Nephron progenitor cell (in vitro differentiated cells): ENCODE results near the gene URB1.

Source experiments
- DNase-seq: peaks from one replicate; pipeline ENCODE4 v3.0.0; 2021
- H3K27ac Mint-ChIP-seq: 2 replicates; pipeline ENCODE4 v1.8.0; 2021; ENCODE audit warnings: mild to moderate bottlenecking, moderate library complexity, mixed read lengths
- H3K27me3 Mint-ChIP-seq: 2 replicates; pipeline ENCODE4 v1.8.0; 2021; ENCODE audit warnings: mild to moderate bottlenecking, low read depth, mixed read lengths; ENCODE audit not compliant: poor library complexity
- H3K36me3 Mint-ChIP-seq: 2 replicates; pipeline ENCODE4 v1.8.0; 2021; ENCODE audit warnings: low read depth, mixed read lengths
- H3K4me1 Mint-ChIP-seq: 2 replicates; pipeline ENCODE4 v1.8.0; 2021; ENCODE audit warnings: mixed read lengths
- H3K4me3 Mint-ChIP-seq: 2 replicates; pipeline ENCODE4 v1.8.0; 2021; ENCODE audit warnings: mild to moderate bottlenecking, moderate library complexity, mixed read lengths
- H3K9me3 Mint-ChIP-seq: 2 replicates; pipeline ENCODE4 v1.8.0; 2021; ENCODE audit warnings: mild to moderate bottlenecking, moderate library complexity, mixed read lengths
- TF ChIP-seq, protein P1 (sequence below): fragments of 200-600 bp; sonication (generic); IDR thresholded peaks from 2 replicates; pipeline ENCODE4 v1.5.0; 2021; ENCODE audit warnings: antibody characterized with exemption

Gene URB1

DNA sequence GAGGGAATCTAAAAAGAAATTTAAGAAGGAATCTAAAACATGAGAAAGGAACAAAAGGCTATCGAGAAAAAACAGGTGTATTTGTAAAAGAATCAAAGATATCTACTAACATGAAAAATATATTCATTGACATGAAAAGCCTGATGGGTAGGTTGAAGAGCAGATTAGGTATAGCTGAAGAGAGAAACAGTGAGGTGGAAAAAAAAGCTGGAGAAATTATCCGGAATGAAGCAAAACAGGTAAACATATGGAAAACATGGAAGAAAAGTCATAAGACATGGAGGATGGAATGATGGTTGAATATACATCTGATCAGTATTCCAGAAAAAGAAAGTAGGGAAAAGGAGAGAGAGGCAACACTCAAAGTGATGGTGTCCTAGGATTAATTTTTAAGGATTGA lies 29.3 kb upstream of the URB1 start:
- Mint-ChIP-seq H3K27me3 (peaks cover 28% of the 10 kb centered on the region), H3K36me3 (peaks cover 4% of the 10 kb centered on the region), H3K27ac (no peak overlapping the region), H3K4me3 (no peak overlapping the region), H3K9me3 (peaks cover 23% of the 10 kb centered on the region), H3K4me1 (peaks cover 12% of the 10 kb centered on the region)
- no peak for DNase-seq
- TF ChIP-seq, protein P1, sequence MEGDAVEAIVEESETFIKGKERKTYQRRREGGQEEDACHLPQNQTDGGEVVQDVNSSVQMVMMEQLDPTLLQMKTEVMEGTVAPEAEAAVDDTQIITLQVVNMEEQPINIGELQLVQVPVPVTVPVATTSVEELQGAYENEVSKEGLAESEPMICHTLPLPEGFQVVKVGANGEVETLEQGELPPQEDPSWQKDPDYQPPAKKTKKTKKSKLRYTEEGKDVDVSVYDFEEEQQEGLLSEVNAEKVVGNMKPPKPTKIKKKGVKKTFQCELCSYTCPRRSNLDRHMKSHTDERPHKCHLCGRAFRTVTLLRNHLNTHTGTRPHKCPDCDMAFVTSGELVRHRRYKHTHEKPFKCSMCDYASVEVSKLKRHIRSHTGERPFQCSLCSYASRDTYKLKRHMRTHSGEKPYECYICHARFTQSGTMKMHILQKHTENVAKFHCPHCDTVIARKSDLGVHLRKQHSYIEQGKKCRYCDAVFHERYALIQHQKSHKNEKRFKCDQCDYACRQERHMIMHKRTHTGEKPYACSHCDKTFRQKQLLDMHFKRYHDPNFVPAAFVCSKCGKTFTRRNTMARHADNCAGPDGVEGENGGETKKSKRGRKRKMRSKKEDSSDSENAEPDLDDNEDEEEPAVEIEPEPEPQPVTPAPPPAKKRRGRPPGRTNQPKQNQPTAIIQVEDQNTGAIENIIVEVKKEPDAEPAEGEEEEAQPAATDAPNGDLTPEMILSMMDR, result no peak

DNA sequence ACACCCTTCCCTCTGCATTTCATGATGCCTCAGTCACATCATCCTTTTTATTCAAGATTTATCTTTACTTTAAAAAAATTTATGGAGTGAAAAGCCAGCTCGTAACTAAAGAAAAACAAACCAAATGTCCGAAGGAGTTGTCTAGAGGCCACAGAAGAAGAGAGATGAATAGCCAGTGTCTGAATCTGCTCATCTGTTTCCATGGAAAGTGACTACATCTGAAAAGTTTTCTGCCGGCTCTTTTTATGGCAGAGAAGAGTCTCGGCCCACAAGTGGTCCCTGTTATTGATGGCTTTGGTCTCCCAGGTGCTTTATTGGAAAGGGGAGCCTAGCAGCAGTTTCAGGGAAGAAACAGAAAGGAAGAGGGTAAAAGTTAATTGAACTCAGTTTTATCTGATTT lies 25.3 kb upstream of the URB1 start:
- peaks cover 3% of the 10 kb centered on the region for H3K36me3 Mint-ChIP-seq
- peaks cover 12% of the 10 kb centered on the region for H3K4me1 Mint-ChIP-seq
- peaks cover 55% of the 10 kb centered on the region for H3K27me3 Mint-ChIP-seq
- peaks cover 20% of the 10 kb centered on the region for H3K9me3 Mint-ChIP-seq
- no peak overlapping the region for H3K27ac Mint-ChIP-seq
- no peak overlapping the region for H3K4me3 Mint-ChIP-seq
- TF ChIP-seq, protein P1, result no peak
- DNase-seq, result no peak

- DNase-seq, result no peak
- Mint-ChIP-seq H3K4me3 (no peak overlapping the region), H3K4me1 (peaks cover 21% of the 10 kb centered on the region), H3K27ac (no peak overlapping the region), H3K9me3 (no peaks in the 10 kb centered on the region), H3K27me3 (peaks cover 72% of the 10 kb centered on the region), H3K36me3 (no peaks in the 10 kb centered on the region)
- TF ChIP-seq, protein P1, result no peak
Measured at GRCh38 chr21:32415451-32416398, 22.9 kb upstream of the URB1 start.

DNA sequence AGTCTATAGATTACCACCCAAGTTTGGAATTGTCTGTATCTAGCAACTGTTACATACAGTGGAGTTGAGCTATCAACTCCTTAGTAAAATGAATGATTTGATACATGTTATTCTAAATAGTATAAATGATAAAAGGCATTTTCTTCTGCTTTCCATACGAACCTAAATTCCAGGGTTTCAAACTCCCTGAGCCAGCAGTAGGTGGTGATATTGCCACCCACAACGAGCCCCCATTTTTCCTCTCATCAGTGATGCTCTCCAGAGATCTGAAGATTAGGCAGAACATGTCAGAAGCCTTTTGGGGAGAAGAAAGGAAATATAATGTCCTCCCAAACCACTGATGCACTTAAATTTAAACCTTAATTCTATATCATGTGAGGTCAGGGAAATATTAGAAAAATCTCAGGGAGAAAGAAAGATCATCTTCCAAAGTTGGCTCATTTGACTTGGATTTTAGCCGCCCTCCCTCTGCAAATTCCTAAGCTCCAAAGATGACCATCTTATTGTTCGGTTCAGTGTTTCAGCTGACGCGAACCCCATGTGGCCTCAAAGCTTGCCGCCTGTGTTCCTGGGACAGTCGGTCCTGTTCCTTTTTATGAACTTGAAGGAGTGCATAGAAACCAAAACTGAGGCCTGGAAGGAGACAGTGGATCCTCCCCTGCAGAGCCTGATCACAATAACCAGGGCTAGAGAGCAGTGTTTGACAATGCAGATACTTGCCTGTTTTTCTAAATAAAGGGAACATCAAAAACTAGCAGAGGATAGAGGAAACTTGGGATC lies 22.0 kb upstream of the URB1 start:
- Mint-ChIP-seq H3K4me1 (peaks cover 21% of the 10 kb centered on the region), H3K36me3 (no peaks in the 10 kb centered on the region), H3K27ac (no peak overlapping the region), H3K27me3 (peaks cover 81% of the 10 kb centered on the region), H3K9me3 (no peaks in the 10 kb centered on the region), H3K4me3 (no peak overlapping the region)
- TF ChIP-seq, protein P1, result no peak
- DNase-seq, result no peak

DNA sequence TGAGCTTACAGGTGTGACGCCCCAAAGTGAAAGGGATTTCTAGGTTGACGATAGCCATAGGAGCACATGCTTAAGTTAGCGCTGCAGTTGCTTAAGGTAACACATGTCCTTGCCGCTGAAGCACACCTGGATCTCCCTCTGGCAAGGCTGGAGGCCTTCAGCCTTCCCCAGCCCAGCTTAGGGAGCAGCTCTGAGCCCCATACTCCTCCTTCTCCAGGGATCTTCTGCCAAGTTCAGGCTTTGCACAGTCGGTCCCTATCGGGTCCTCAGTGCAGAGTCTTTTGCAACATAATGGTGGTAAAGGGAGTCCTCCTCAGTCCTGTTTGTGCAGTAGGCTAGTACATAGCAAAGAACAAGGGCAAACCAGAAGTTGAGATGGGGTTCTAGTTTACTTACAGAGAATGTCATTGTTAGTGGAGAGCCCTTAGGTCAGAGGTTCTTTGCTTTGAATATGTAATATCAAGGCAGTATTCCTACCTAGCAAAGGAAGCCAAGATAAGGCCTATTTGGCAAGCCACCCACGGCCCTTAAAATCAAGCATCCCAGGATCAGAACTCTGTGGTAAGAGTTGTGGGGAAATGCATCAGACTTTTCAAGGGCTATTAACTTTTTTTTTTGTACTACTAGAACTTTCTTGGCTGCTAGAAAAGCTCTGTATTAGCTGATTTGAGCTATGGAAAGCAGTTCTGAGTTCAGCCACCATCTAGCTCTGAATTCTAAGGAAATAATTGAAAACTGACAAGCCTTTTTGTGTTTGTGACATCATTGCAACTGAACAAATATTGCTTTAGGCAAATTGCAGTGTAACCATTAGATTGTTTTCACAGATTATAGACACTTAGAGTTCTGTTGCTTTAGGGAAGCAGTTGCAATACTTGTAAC lies 21.1 kb upstream of the URB1 start:
- Mint-ChIP-seq H3K27ac (no peak overlapping the region), H3K9me3 (no peaks in the 10 kb centered on the region), H3K27me3 (peaks cover 90% of the 10 kb centered on the region), H3K4me1 (peaks cover 21% of the 10 kb centered on the region), H3K36me3 (no peaks in the 10 kb centered on the region), H3K4me3 (peak overlapping the region; percentile 75)
- TF ChIP-seq, protein P1, result no peak
- no peak for DNase-seq
